Chondrocyte (in vitro differentiated cells): ENCODE measurements around the gene DBF4B. TPM values are rescaled to one million over a fixed set of nuclear protein-coding genes. Genes with fewer than 3 reads are reported as not detected.
A peak's percentile ranks its signal among the peaks of the same experiment; 100 is the strongest.

Experiments
- DNase-seq: peaks from one replicate; pipeline ENCODE4 v3.0.0; 2021; ENCODE audit warnings: mixed read lengths, low spot score
- H3K27ac Mint-ChIP-seq: one replicate; pipeline ENCODE4 v1.8.0; 2021; ENCODE audit warnings: mild to moderate bottlenecking, moderate library complexity, mixed read lengths; ENCODE audit not compliant: unreplicated experiment
- H3K27me3 Mint-ChIP-seq: 2 replicates; pipeline ENCODE4 v1.8.0; 2021; ENCODE audit warnings: low read depth, mixed read lengths
- H3K36me3 Mint-ChIP-seq: 2 replicates; pipeline ENCODE4 v1.8.0; 2021; ENCODE audit warnings: low read depth, mixed read lengths
- H3K4me1 Mint-ChIP-seq: 2 replicates; pipeline ENCODE4 v1.8.0; 2021; ENCODE audit warnings: low read depth, mild to moderate bottlenecking, mixed read lengths
- H3K4me3 Mint-ChIP-seq: one replicate; pipeline ENCODE4 v1.8.0; 2021; ENCODE audit warnings: mild to moderate bottlenecking, moderate library complexity, mixed read lengths; ENCODE audit not compliant: unreplicated experiment
- H3K9me3 Mint-ChIP-seq: 2 replicates; pipeline ENCODE4 v1.8.0; 2021; ENCODE audit warnings: low read depth, mixed read lengths
- CTCF ChIP-seq: fragments of 200-600 bp; sonication (generic); IDR thresholded peaks from 2 replicates; pipeline ENCODE4 v1.5.0; 2021; ENCODE audit warnings: antibody characterized with exemption, mild to moderate bottlenecking, moderate library complexity
- total RNA-seq: library from RNA; stranded (reverse); gene quantifications from 3 replicates; pipeline ENCODE4 v1.2.1, GENCODE V29; 2021

Gene DBF4B
- total RNA-seq, 1 donor from 2014 or later = 5.5 TPM

- H3K9me3 Mint-ChIP-seq = no peaks in the 10 kb centered on the region
- TF ChIP-seq CTCF = peak; percentile 43
- H3K36me3 Mint-ChIP-seq = no peaks in the 10 kb centered on the region
- H3K27me3 Mint-ChIP-seq = peaks cover 3% of the 10 kb centered on the region
- peak overlapping the region; percentile 59 for H3K27ac Mint-ChIP-seq
- H3K4me1 Mint-ChIP-seq = peaks cover 14% of the 10 kb centered on the region
- DNase-seq = peak; percentile 98
- H3K4me3 Mint-ChIP-seq = peak overlapping the region; percentile 83
Observed at GRCh38 chr17:44775136-44775837, 66.8 kb downstream of the DBF4B start.

GRCh38 chr17:44775838-44776621 is 67.6 kb downstream of the DBF4B start:
- Mint-ChIP-seq H3K27me3 (peaks cover 3% of the 10 kb centered on the region), H3K36me3 (no peaks in the 10 kb centered on the region), H3K9me3 (no peaks in the 10 kb centered on the region), H3K27ac (peak overlapping the region; percentile 59), H3K4me1 (peaks cover 14% of the 10 kb centered on the region), H3K4me3 (peak overlapping the region; percentile 83)
- peak; percentile 86 for DNase-seq
- no peak for TF ChIP-seq CTCF

- Mint-ChIP-seq H3K4me3 (no peak overlapping the region), H3K27ac (no peak overlapping the region), H3K36me3 (no peaks in the 10 kb centered on the region), H3K4me1 (peaks cover 14% of the 10 kb centered on the region), H3K9me3 (no peaks in the 10 kb centered on the region), H3K27me3 (peaks cover 3% of the 10 kb centered on the region)
- no peak for TF ChIP-seq CTCF
- DNase-seq = peak; percentile 73
Observed at GRCh38 chr17:44776628-44777393, 68.3 kb downstream of the DBF4B start.

GRCh38 chr17:44777394-44778348 is 69.2 kb downstream of the DBF4B start:
- Mint-ChIP-seq H3K4me1 (peaks cover 14% of the 10 kb centered on the region), H3K9me3 (no peaks in the 10 kb centered on the region), H3K27me3 (peaks cover 3% of the 10 kb centered on the region), H3K27ac (no peak overlapping the region), H3K36me3 (no peaks in the 10 kb centered on the region), H3K4me3 (no peak overlapping the region)
- DNase-seq = peak; percentile 86
- no peak for TF ChIP-seq CTCF
